Fibroblast of peridontal ligament (primary cell): ENCODE results near the gene BCL7A.
"Not testable (repeated sequence)": the region's sequence is repeated elsewhere in the genome, so short reads cannot be mapped to it uniquely, and the experiment has no call there.

Source experiments
- DNase-seq: peaks from one replicate; pipeline ENCODE4 v3.0.0-alpha.2; 2010; ENCODE audit errors: extremely low read depth

BCL7A gene

GRCh38 chr12:122094137-122094734 lies 72.6 kb downstream of the BCL7A start:
- no peak for DNase-seq

- no peak for DNase-seq
Observed at GRCh38 chr12:122094735-122095631, 73.3 kb downstream of the BCL7A start.

- no peak for DNase-seq
Observed at GRCh38 chr12:122096014-122096413, 74.3 kb downstream of the BCL7A start.

- DNase-seq, result no peak
Observed at GRCh38 chr12:122096591-122097149, 75.0 kb downstream of the BCL7A start.

- no peak for DNase-seq
Observed at GRCh38 chr12:122097584-122097926, 75.9 kb downstream of the BCL7A start.

GRCh38 chr12:122097927-122098756 lies 76.5 kb downstream of the BCL7A start:
- DNase-seq, result peak; percentile 73

- DNase-seq, result no peak
Observed at GRCh38 chr12:122099280-122099749, 77.6 kb downstream of the BCL7A start.

GRCh38 chr12:122099856-122100255 lies 78.2 kb downstream of the BCL7A start:
- no peak for DNase-seq

- no peak for DNase-seq
Observed at GRCh38 chr12:122100568-122100967, 78.9 kb downstream of the BCL7A start.

GRCh38 chr12:122102331-122102730 lies 80.6 kb downstream of the BCL7A start:
- peak; percentile 55 for DNase-seq

- no peak for DNase-seq
Observed at GRCh38 chr12:122104844-122105243, 83.2 kb downstream of the BCL7A start.

- not testable (repeated sequence) for DNase-seq
Observed at GRCh38 chr12:122105496-122105895, 83.8 kb downstream of the BCL7A start.

GRCh38 chr12:122106843-122107242 lies 85.2 kb downstream of the BCL7A start:
- no peak for DNase-seq

GRCh38 chr12:122107261-122107660 lies 85.6 kb downstream of the BCL7A start:
- DNase-seq, result peak; percentile 66

- DNase-seq, result no peak
Observed at GRCh38 chr12:122111089-122111641, 89.5 kb downstream of the BCL7A start.
